Muscle of leg (tissue), 11 donors: ENCODE data around the gene ATP5MC3. TPM values are rescaled to one million over a fixed set of nuclear protein-coding genes. Genes with fewer than 3 reads are reported as not detected.

Source experiments
- DNase-seq: peaks from one replicate; pipeline ENCODE4 v3.0.0; 2013
- H3K27ac ChIP-seq: one replicate; pipeline ENCODE4 v1.5.1; 2013; ENCODE audit warnings: mild to moderate bottlenecking, low read length, control low read depth
- H3K27me3 ChIP-seq: one replicate; pipeline ENCODE4 v1.6.1; 2013; ENCODE audit warnings: low read length; ENCODE audit not compliant: control insufficient read depth, insufficient read depth
- H3K36me3 ChIP-seq: one replicate; pipeline ENCODE4 v1.6.1; 2013; ENCODE audit warnings: low read length; ENCODE audit not compliant: control insufficient read depth, insufficient read depth
- H3K4me1 ChIP-seq: one replicate; pipeline ENCODE4 v1.6.1; 2013; ENCODE audit warnings: low read length; ENCODE audit not compliant: control insufficient read depth, insufficient read depth
- H3K4me3 ChIP-seq: one replicate; pipeline ENCODE4 v1.5.1; 2013; ENCODE audit warnings: low read length, control low read depth
- H3K9me3 ChIP-seq: replicated peaks from 2 replicates; pipeline ENCODE4 v1.6.1; 2013; ENCODE audit warnings: low read depth, low read length; ENCODE audit not compliant: control insufficient read depth
- WGBS: methylation state at CpG from one replicate; pipeline ENCODE4 v1.1.5; 2013; ENCODE audit warnings: missing lambda C conversion rate; ENCODE audit not compliant: insufficient coverage; 5-methylcytosine and 5-hydroxymethylcytosine counted together
- polyA plus RNA-seq, 8 donors: library from polyadenylated mRNA; unstranded; fragments of 120-200 nt; gene quantifications; one replicate each; pipeline versions ENCODE4 v1.2.1 to v1.2.3, GENCODE V29; 2013; ENCODE audit warnings: inconsistent platforms in 1 of 8, low replicate concordance in 1 of 8; ENCODE audit not compliant: insufficient read length in 8 of 8, insufficient read depth in 1 of 8
- total RNA-seq: library from RNA; stranded (reverse); fragments of 120-200 nt; gene quantifications from one replicate; pipeline ENCODE4 v1.2.4, GENCODE V29; 2013

Gene ATP5MC3
- total and polyA plus RNA-seq, 9 donors = 151 to 279 (median 261) TPM

DNA sequence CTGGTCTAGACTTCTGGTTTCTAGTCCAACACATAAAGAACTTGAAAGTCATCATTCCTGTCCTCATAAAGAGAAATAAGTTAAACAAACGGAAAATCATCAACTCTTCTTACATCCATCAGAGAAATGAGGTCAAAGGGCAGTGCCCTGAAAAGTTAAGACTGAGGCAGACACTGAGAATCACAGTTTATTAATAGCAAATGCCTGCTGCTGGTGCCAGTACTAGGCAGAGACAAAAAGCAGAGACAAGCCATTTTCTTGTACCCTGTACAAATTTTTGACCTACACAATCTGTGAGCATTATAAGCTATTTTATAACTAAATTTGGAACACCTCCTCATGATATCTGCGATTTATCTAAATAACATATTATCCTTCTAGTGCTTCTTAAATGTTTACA is 50.3 kb downstream of the ATP5MC3 start:
- Histone ChIP-seq H3K36me3 (peaks cover 11% of the 10 kb centered on the region), H3K27ac (no peak overlapping the region), H3K4me1 (no peaks in the 10 kb centered on the region)

GRCh38 chr2:175126661-175127060 is 54.8 kb downstream of the ATP5MC3 start:
- Histone ChIP-seq H3K4me3 (no peak overlapping the region), H3K36me3 (peaks cover 10% of the 10 kb centered on the region), H3K9me3 (no peaks in the 10 kb centered on the region), H3K27me3 (no peaks in the 10 kb centered on the region), H3K4me1 (no peaks in the 10 kb centered on the region), H3K27ac (no peak overlapping the region)
- DNase-seq = no peak
- no CpG with 5 or more reads among the region's 1 CpG for WGBS

More for the DNA sequence above, 50.3 kb downstream of the ATP5MC3 start:
- Histone ChIP-seq H3K27me3 (no peaks in the 10 kb centered on the region), H3K9me3 (no peaks in the 10 kb centered on the region), H3K4me3 (no peak overlapping the region)
- WGBS = no CpG with 5 or more reads among the region's 2 CpGs
- no peak for DNase-seq

Other genes with a start within 250 kb of the ATP5MC3 start
- gene CHN1, start 176.3 kb downstream of the ATP5MC3 start, total RNA-seq = 11.2 TPM
- 10 to 100 TPM; 10.9 to 19.5 (median 12.4) TPM for gene CHN1, start 176.3 kb downstream of the ATP5MC3 start, polyA plus RNA-seq
- 33.2 TPM for gene ATF2, start 13.5 kb downstream of the ATP5MC3 start, total RNA-seq
- gene ATF2, start 13.5 kb downstream of the ATP5MC3 start, polyA plus RNA-seq = 10 to 100 TPM; 24.8 to 35.4 (median 30.1) TPM